AG04450 (cell line): Measurements from ENCODE around the gene SWI5. TPM values are rescaled to one million over a fixed set of nuclear protein-coding genes. Genes with fewer than 3 reads are reported as not detected.

Experiments used
- CTCF ChIA-PET: fragments of 300-600, 350-600 bp; formaldehyde crosslinking; extraction: SDS; loops from one replicate; lab custom pipeline; 2022; ENCODE audit warnings: antibody characterized with exemption, inconsistent platforms; lab: Charles Lee
- POLR2A ChIA-PET: fragments of 350-600 bp; formaldehyde crosslinking; extraction: SDS; loops from one replicate; lab custom pipeline; 2021; ENCODE audit warnings: antibody characterized with exemption, inconsistent platforms; lab: Yijun Ruan, JAX
- DNase-seq: peaks from one replicate; pipeline ENCODE4 v3.0.0-alpha.2; 2011; ENCODE audit warnings: low read depth, low spot score
- H3K27ac ChIP-seq: one replicate; pipeline ENCODE4 v1.5.1; 2012; ENCODE audit warnings: low read depth, low read length, control low read depth
- H3K27me3 ChIP-seq: one replicate; pipeline ENCODE4 v1.6.0; 2012; ENCODE audit warnings: low read length; ENCODE audit not compliant: control insufficient read depth, insufficient read depth
- H3K4me3 ChIP-seq: 2 replicates; pipeline ENCODE4 v1.5.1; 2011; ENCODE audit warnings: mild to moderate bottlenecking, low read depth, low read length, control low read depth
- H3K9me3 ChIP-seq: 2 replicates; pipeline ENCODE4 v1.5.1; 2012; ENCODE audit warnings: low read length; ENCODE audit not compliant: control insufficient read depth, insufficient read depth
- CTCF ChIP-seq: IDR thresholded peaks from 2 replicates; pipeline ENCODE4 v1.5.1; 2011; ENCODE audit warnings: low read depth, low read length, control low read depth, inconsistent platforms
- polyA plus RNA-seq: library from polyadenylated mRNA; depleted of rRNA; stranded (reverse); fragments of >200 nt; gene quantifications from 2 replicates; pipeline ENCODE4 v1.2.3, GENCODE V29; 2011

SWI5 gene
- polyA plus RNA-seq, 1 experiment: 72.2 TPM

- ChIA-PET CTCF (interaction anchor here (1.7 to 3.1 kb wide), 2 partner anchors 44 to 64 kb away, joined by 5 to 31 read pairs; no protein-coding TSS in a partner anchor), POLR2A (no interaction called here)
- no peak for TF ChIP-seq CTCF
- H3K27ac ChIP-seq: peak overlapping the region; percentile 21
- H3K9me3 ChIP-seq: no peaks in the 10 kb centered on the region
- no peaks in the 10 kb centered on the region for H3K27me3 ChIP-seq
- no peak for DNase-seq
- no peak overlapping the region for H3K4me3 ChIP-seq
Observed at GRCh38 chr9:128297221-128297773, 21.2 kb downstream of the SWI5 start.

- Histone ChIP-seq H3K27ac (no peak overlapping the region), H3K9me3 (no peaks in the 10 kb centered on the region), H3K27me3 (no peaks in the 10 kb centered on the region), H3K4me3 (no peak overlapping the region)
- no peak for DNase-seq
- ChIA-PET POLR2A (interaction anchor here (0.6 to 0.8 kb wide), 2 partner anchors 23 to 87 kb away, joined by 3 read pairs; partner anchors contain the start of genes GOLGA2 and SWI5), CTCF (interaction anchor here (0.8 kb wide), 1 partner anchor 17 kb away, joined by 3 read pairs; no protein-coding TSS in a partner anchor)
- TF ChIP-seq CTCF: no peak
Observed at GRCh38 chr9:128298535-128299482, 22.7 kb downstream of the SWI5 start.

GRCh38 chr9:128304136-128304970, 28.3 kb downstream of the SWI5 start:
- H3K27ac ChIP-seq: peak overlapping the region; percentile 11
- no peaks in the 10 kb centered on the region for H3K9me3 ChIP-seq
- H3K4me3 ChIP-seq: no peak overlapping the region
- no peak for DNase-seq
- H3K27me3 ChIP-seq: no peaks in the 10 kb centered on the region
- CTCF ChIA-PET: interaction anchor here (1.2 to 2.3 kb wide), 4 partner anchors 9 to 116 kb away, joined by 3 to 15 read pairs (median 8); partner anchors contain the start of gene CERCAM
- no peak for TF ChIP-seq CTCF
- POLR2A ChIA-PET: interaction anchor here (0.6 to 1.0 kb wide), 2 partner anchors 8 to 46 kb away, joined by 4 read pairs; no protein-coding TSS in a partner anchor

GRCh38 chr9:128304971-128305288, 28.9 kb downstream of the SWI5 start:
- no peak for TF ChIP-seq CTCF
- Histone ChIP-seq H3K27me3 (no peaks in the 10 kb centered on the region), H3K9me3 (no peaks in the 10 kb centered on the region; the same call in 1 of the 2 replicates), H3K4me3 (no peak overlapping the region), H3K27ac (no peak overlapping the region)
- CTCF ChIA-PET: interaction anchor here (0.6 to 2.3 kb wide), 5 partner anchors 9 to 115 kb away, joined by 3 to 15 read pairs (median 7); partner anchors contain the start of gene CERCAM
- DNase-seq: no peak
- POLR2A ChIA-PET: interaction anchor here (0.6 to 1.0 kb wide), 2 partner anchors 9 to 46 kb away, joined by 4 read pairs; no protein-coding TSS in a partner anchor
